Inferior parietal cortex (tissue), 1 donor: Measurements from ENCODE around the gene CAP1.
"Not testable (repeated sequence)": the region's sequence is repeated elsewhere in the genome, so short reads cannot be mapped to it uniquely, and the experiment has no call there.

Experiments used
- DNase-seq: peaks from one replicate; pipeline ENCODE4 v3.0.0-alpha.2; 2016; ENCODE audit errors: extremely low spot score

Gene CAP1

DNA sequence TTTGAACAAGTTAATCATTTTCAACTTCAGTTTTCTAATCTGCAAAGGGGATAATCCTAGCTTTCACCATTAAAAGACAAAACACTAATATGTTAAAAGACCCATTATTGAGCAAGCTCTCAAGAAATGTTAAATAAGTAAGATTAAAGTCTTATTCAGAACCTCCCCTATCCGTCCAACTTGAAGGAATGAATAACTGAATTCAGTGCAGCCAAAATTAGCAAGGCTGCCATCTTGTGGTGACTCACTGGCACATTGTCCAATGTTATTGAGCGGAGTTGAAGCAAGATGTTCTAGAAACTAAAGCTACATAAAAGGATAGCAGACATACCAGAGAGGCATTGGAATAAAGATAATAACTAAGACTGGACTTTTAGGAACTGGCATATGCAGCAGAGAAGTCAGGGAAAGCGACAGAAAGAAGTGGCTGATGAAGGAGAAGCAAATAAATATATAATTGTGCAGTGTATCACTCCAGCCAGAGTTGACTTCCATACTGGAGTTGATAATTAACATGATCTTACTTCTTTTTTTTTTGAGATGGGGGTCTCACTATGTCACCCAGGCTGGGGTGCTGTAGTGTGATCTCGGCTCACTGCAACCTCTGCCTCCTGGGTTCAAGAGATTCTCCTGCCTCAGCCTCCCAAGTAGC lies 8.2 kb upstream of the CAP1 start:
- DNase-seq: peak; percentile 82

DNA sequence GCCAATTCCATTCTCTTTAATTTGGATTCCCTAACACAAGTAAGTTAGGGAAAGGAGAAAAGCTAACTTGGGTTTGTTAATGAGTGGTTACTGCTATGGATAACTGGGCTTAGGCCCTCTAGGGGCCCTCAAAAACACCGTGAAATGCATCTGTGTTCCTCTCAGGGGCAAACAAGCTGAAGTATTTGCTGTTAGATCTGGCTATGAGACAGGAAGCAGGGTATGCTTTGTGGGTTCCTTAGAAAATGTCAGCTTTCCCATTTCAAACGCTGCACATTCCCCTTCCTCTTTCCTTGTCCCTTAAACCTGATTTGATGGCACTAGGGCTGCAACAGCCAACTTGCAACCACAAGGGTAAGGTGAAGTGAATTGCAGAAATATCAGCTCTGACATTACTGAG lies 5.7 kb upstream of the CAP1 start:
- DNase-seq: no peak

DNA sequence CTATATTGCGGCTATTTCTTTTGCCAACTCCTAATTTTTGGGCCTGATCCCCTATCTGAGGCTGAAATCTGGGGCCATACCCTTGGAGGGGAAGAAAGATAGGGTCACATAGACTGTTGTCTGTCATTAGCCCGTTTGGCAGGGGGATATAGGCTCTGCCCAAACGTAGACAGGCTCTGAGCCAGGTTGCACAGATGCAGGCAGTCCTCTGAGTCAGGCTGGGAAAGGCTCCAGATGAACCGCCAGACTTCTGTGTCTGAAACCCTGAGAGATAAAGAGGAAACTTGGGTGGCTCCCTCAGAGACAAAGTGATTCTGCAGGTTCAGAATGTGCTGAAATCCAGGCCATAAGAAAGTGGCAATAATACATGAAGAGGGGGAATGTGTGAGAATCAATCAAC lies 4.0 kb upstream of the CAP1 start:
- peak; percentile 63 for DNase-seq

GRCh38 chr1:40037254-40037653 lies 3.3 kb upstream of the CAP1 start:
- not testable (repeated sequence) for DNase-seq

GRCh38 chr1:40038697-40039096 lies 1.8 kb upstream of the CAP1 start:
- DNase-seq: no peak

GRCh38 chr1:40039245-40039756 lies 1.2 kb upstream of the CAP1 start:
- peak; percentile 49 for DNase-seq

GRCh38 chr1:40039757-40040510 lies 595 bp upstream of the CAP1 start:
- DNase-seq: peak; percentile 65

DNA sequence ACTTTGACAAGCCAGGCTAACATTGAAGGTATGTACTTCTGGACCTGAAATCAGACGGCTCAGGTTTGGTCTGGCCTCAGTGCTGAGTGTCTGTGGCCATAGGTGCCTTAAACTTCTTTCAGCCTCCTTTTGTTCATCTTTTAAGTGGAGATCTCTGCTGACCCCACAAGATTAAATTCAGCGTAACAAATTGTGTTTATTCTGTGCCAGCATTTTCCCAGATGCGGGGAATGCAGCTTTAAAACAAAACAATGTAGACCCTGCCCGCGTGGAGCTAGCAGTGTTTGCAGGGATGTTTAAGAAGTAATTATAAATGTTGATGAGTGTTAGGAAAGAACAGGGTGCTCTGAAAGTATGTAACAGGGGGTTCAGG lies 923 bp downstream of the CAP1 start:
- no peak for DNase-seq

GRCh38 chr1:40042341-40042740 lies 1.8 kb downstream of the CAP1 start:
- DNase-seq: no peak

- no peak for DNase-seq
These were observed 3.6 kb downstream of the CAP1 start for GRCh38 chr1:40044110-40044509.

- no peak for DNase-seq
These were observed 4.7 kb downstream of the CAP1 start for GRCh38 chr1:40045182-40045581.

DNA sequence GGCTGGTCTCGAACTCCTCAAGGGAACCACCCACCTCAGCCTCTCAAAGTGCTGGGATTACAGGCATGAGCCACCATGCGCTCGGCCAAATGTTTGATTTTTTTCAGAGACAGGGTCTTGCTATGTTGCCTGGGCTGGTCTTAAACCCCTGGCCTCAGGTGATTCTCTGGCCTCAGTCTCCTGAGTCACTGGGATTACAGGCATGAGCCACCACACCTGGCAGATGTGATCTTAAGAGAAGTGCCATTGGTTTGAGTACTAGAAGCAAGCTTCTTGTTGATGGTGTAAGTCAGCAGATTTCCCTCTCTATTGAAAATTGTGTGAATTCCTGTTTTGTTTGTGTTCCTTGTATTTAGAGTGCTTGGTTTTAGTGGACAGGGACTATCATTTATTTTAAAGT lies 5.2 kb downstream of the CAP1 start:
- no peak for DNase-seq

DNA sequence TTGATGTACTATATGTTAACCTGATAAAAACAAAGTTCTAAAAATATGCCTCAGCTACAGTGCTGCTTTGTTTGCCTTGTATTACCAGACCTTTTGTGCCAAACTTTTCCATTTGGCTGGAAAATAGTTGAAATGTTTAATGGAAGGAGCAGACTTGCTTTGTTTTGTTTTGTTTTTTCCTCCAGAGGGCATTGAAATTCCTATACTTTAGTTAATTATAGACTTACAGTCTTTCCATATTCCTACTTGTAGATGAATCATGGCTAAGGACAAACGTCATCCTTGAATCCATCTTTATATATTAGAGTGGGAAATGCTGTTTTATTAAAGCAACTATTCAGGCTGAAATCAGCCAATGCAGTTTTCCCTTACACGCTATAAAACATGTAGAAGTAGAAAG lies 6.7 kb downstream of the CAP1 start:
- DNase-seq: no peak

- DNase-seq: no peak
These were observed 7.2 kb downstream of the CAP1 start for GRCh38 chr1:40047769-40048168.

GRCh38 chr1:40049725-40050124 lies 9.2 kb downstream of the CAP1 start:
- DNase-seq: no peak

DNA sequence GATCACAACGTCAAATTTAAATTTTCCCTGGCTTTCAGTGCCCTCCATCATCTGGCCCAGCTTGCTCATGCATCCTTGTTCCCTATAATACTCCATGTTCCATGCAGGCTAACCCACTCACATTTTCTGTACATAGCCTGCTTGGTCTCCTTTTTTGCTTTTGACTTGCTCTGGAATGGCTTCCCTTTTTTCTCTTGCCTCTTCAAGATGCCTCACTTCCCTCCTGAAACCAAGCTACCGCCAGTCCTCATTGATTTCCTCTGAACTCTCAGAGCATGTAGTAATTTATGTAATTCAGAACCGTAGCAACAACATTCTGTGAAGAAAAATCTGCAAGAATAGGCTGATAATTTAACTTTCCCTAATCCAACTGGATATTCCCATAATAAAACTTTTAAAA lies 10.3 kb downstream of the CAP1 start:
- DNase-seq: no peak

GRCh38 chr1:40053138-40053887 lies 12.8 kb downstream of the CAP1 start:
- no peak for DNase-seq

GRCh38 chr1:40056519-40057309 lies 16.2 kb downstream of the CAP1 start:
- DNase-seq: no peak

DNA sequence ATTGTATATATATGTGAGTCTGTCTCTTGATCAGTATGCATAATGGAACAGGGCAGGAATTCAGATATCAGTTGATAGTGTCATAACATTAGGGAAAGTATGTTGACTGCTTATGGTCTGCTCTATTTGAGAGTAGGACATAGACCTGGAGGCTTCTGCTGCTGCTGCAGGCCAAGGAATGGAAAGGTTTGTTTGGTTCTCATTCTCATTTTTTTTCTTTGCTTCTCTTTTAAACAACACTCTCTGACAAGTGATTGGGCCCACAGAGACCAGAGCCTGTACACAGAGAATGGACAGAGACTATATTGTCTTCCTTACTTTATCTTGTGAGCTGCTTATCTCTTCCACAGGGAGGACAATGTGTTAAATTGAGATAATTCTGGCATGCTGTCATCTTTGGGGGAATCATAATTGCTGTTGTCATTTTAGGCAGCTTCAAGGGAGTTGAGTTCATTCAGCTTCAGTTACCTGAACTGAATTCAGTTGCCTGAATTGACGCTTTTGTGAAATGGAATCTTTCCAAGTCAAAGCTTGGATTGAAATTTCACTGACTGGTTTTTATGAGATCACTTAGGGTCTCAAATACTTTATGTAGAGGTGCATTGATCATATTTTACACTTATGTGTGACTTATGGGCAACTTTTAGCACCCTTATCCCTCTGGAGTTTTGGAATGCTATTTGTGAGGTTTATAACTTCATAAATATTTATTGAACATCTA lies 16.9 kb downstream of the CAP1 start:
- no peak for DNase-seq

GRCh38 chr1:40058097-40058452 lies 17.5 kb downstream of the CAP1 start:
- DNase-seq: no peak
